ENCODE data around the gene CTDNEP1.

GRCh38 chr17:7240375-7240774 lies 11.2 kb downstream of the CTDNEP1 start:
- TF ChIP-seq POLR2AphosphoS5 (IDR thresholded peaks at IDR 0.05) (no peak), EP300 (IDR thresholded peaks at IDR 0.05) (no peak)
